K562 (cell line): ENCODE data around the gene SLC25A40. TPM values are rescaled to one million over a fixed set of nuclear protein-coding genes. Genes with fewer than 3 reads are reported as not detected.

Experiments used
- ARID4B ChIP-seq: sonication (generic); formaldehyde crosslinking; IDR thresholded peaks from 2 replicates; pipeline ENCODE4 v1.8.0; 2022; ENCODE audit warnings: mild to moderate bottlenecking, missing genetic modification reagents
- CBX2 ChIP-seq: fragments of 200-600 bp; sonication (generic); IDR thresholded peaks from one replicate; pipeline ENCODE4 v1.6.1; 2012; ENCODE audit warnings: mild to moderate bottlenecking, low read length, inconsistent platforms; ENCODE audit not compliant: insufficient read depth, poor library complexity, severe bottlenecking
- CHD7 ChIP-seq: fragments of 200-600 bp; sonication (generic); IDR thresholded peaks from one replicate; pipeline ENCODE4 v1.6.1; 2012; ENCODE audit warnings: mild to moderate bottlenecking, low read depth, low read length, inconsistent platforms
- ELF4 ChIP-seq: fragments of 450-650 bp; formaldehyde crosslinking; IDR thresholded peaks from 2 replicates; pipeline ENCODE4 v1.4.0; 2022; ENCODE audit warnings: missing genetic modification characterization
- HNRNPLL ChIP-seq: fragments of 200-400 bp; formaldehyde crosslinking; IDR thresholded peaks from 2 replicates; pipeline ENCODE4 v1.6.1; 2017; ENCODE audit warnings: low read length, low read depth, mild to moderate bottlenecking; ENCODE audit not compliant: poor library complexity, severe bottlenecking
- RBM22 ChIP-seq: fragments of 200-400 bp; formaldehyde crosslinking; IDR thresholded peaks from 2 replicates; pipeline ENCODE4 v1.6.1; 2018; ENCODE audit warnings: low read length, low read depth; ENCODE audit not compliant: poor library complexity, severe bottlenecking
- SIN3B ChIP-seq: fragments of 450-650 bp; IDR thresholded peaks from 2 replicates; pipeline ENCODE4 v1.6.1; 2017; ENCODE audit warnings: low read depth, mild to moderate bottlenecking, moderate library complexity
- SMAD1 ChIP-seq: fragments of 150-350 bp; IDR thresholded peaks from 2 replicates; pipeline ENCODE4 v1.6.1; 2014; ENCODE audit warnings: low read length, low read depth; ENCODE audit not compliant: partially characterized antibody
- U2AF2 ChIP-seq: fragments of 200-400 bp; formaldehyde crosslinking; optimal IDR thresholded peaks from 2 replicates; pipeline ENCODE3; 2017; ENCODE audit warnings: low read depth, mild to moderate bottlenecking, low read length
- ZKSCAN3 ChIP-seq: fragments of 250-450 bp; sonication (Bioruptor Pico); IDR thresholded peaks from 2 replicates; pipeline ENCODE4 v1.4.0; 2020
- ZNF311 ChIP-seq: fragments of 250-450 bp; sonication (Bioruptor Pico); IDR thresholded peaks from 2 replicates; pipeline ENCODE4 v1.4.0; 2020; ENCODE audit warnings: mild to moderate bottlenecking, moderate library complexity
- polyA plus RNA-seq, 8 experiments: library from polyadenylated mRNA; depleted of rRNA in 4 of 8; stranded (reverse) in 5 of 8; unstranded in 3 of 8; fragments of >200 nt; fragmentation: Nextera tagmentation in 2 of 8; fragmentation: Illumina TruSeq in 1 of 8; extraction: Ambion mirVana in 2 of 8; extraction: Trizol in 1 of 8; gene quantifications; 2 replicates each; pipeline versions ENCODE4 v1.2.1 to v1.2.3, GENCODE V29; 2011 to 2014; ENCODE audit warnings: inconsistent platforms in 1 of 8, missing spikeins in 1 of 8
- total RNA-seq, 7 experiments: library from RNA; depleted of rRNA in 6 of 7; stranded (reverse); fragments of >200 nt in 6 of 7; fragmentation: Illumina TruSeq in 2 of 7; extraction: Trizol in 2 of 7; gene quantifications; 2 replicates each; pipeline versions ENCODE4 v1.2.1 to v1.2.3, GENCODE V29; 2011 to 2021; ENCODE audit warnings: low replicate concordance in 1 of 7

SLC25A40 gene
- total and polyA plus RNA-seq, 9 of the 15 experiments (the other 6 are each of a cell fraction or from before 2014, with no cell fraction given): 6.7 to 44.0 (median 26.5) TPM

GRCh38 chr7:87874066-87874465 lies 2.1 kb downstream of the SLC25A40 start (continued):
- TF ChIP-seq CHD7: no peak
- no peak for TF ChIP-seq ZNF311
- TF ChIP-seq SIN3B: no peak
- no peak for TF ChIP-seq U2AF2
- TF ChIP-seq CBX2: no peak
- TF ChIP-seq ELF4 (CRISPR knock-in tag): no peak
- TF ChIP-seq ARID4B (CRISPR knock-in tag): no peak
- TF ChIP-seq ZKSCAN3 (CRISPR knock-in tag): no peak
- no peak for TF ChIP-seq HNRNPLL
- TF ChIP-seq RBM22: no peak
- no peak for TF ChIP-seq SMAD1
